Right renal pelvis (tissue), 4 donors: ENCODE data around the gene HHATL. TPM values are rescaled to one million over a fixed set of nuclear protein-coding genes. Genes with fewer than 3 reads are reported as not detected.
"Not testable (repeated sequence)": the region's sequence is repeated elsewhere in the genome, so short reads cannot be mapped to it uniquely, and the experiment has no call there.

ENCODE experiments used
- DNase-seq, 4 donors: peaks; one replicate each; pipeline ENCODE4 v3.0.0-alpha.2; 2013; ENCODE audit warnings: low read depth in 4 of 4, low spot score in 3 of 4, missing footprints in 1 of 4
- polyA plus RNA-seq, 4 donors: library from polyadenylated mRNA; unstranded; fragments of 120-200 nt; gene quantifications; one replicate each; pipeline ENCODE4 v1.2.1, GENCODE V29; 2013; ENCODE audit not compliant: insufficient read length in 4 of 4

Gene HHATL
- polyA plus RNA-seq, 4 donors = 0.30 to 0.40 (median 0.36) TPM

GRCh38 chr3:42734263-42734860 lies 31.8 kb upstream of the HHATL start:
- DNase-seq = no peak

GRCh38 chr3:42733501-42734262 lies 31.1 kb upstream of the HHATL start:
- DNase-seq = no peak

- DNase-seq = no peak
Measured at GRCh38 chr3:42732829-42733459, 30.3 kb upstream of the HHATL start.

GRCh38 chr3:42732196-42732828 lies 29.7 kb upstream of the HHATL start:
- no peak for DNase-seq

GRCh38 chr3:42731476-42732195 lies 29.0 kb upstream of the HHATL start:
- no peak for DNase-seq

GRCh38 chr3:42730706-42731420 lies 28.3 kb upstream of the HHATL start:
- no peak for DNase-seq

- no peak for DNase-seq
Measured at GRCh38 chr3:42730294-42730693, 27.7 kb upstream of the HHATL start.

- DNase-seq = no peak
Measured at GRCh38 chr3:42729404-42730145, 27.0 kb upstream of the HHATL start.

GRCh38 chr3:42728668-42729364 lies 26.2 kb upstream of the HHATL start:
- no peak for DNase-seq

- no peak for DNase-seq
Measured at GRCh38 chr3:42728056-42728455, 25.5 kb upstream of the HHATL start.

GRCh38 chr3:42725454-42725853 lies 22.9 kb upstream of the HHATL start:
- no peak for DNase-seq

- no peak for DNase-seq
Measured at GRCh38 chr3:42723219-42723618, 20.6 kb upstream of the HHATL start.

GRCh38 chr3:42722442-42722841 lies 19.8 kb upstream of the HHATL start:
- not testable (repeated sequence) for DNase-seq

GRCh38 chr3:42721690-42722089 lies 19.1 kb upstream of the HHATL start:
- DNase-seq = no peak

GRCh38 chr3:42720126-42720525 lies 17.5 kb upstream of the HHATL start:
- DNase-seq = no peak

- no peak for DNase-seq
Measured at GRCh38 chr3:42719002-42719401, 16.4 kb upstream of the HHATL start.

- DNase-seq = no peak
Measured at GRCh38 chr3:42718338-42718737, 15.7 kb upstream of the HHATL start.

- DNase-seq = no peak
Measured at GRCh38 chr3:42717306-42717705, 14.7 kb upstream of the HHATL start.
